ENCODE data around the gene ICAM5.
"Not testable (repeated sequence)": the region's sequence is repeated elsewhere in the genome, so short reads cannot be mapped to it uniquely, and the experiment has no call there.

The ICAM5 gene

GRCh38 chr19:10270180-10270615, 19.6 kb upstream of the ICAM5 start:
- no peak for DNase-seq (ENCODE audit: low read depth)

DNA sequence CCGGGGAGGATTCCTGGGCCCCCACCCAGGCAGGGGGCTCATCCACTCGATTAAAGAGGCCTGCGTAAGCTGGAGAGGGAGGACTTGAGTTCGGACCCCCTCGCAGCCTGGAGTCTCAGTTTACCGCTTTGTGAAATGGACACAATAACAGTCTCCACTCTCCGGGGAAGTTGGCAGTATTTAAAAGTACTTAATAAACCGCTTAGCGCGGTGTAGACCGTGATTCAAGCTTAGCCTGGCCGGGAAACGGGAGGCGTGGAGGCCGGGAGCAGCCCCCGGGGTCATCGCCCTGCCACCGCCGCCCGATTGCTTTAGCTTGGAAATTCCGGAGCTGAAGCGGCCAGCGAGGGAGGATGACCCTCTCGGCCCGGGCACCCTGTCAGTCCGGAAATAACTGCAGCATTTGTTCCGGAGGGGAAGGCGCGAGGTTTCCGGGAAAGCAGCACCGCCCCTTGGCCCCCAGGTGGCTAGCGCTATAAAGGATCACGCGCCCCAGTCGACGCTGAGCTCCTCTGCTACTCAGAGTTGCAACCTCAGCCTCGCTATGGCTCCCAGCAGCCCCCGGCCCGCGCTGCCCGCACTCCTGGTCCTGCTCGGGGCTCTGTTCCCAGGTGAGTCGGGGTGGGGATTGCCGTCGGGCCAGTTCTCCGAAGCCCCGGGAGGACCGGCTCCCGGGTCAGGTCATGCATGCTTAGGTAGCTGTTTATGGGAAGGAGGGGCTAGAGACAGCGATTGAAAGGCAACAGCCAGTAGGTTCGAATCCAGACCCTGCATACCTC, 18.9 kb upstream of the ICAM5 start, which contains the start of gene ICAM1:
Gene ICAM1 (plus strand): TSS at position 505 of the 779 bp plus-strand sequence. CDS start 40 bp downstream, at position 545.
- no peak for DNase-seq (ENCODE audit: low read depth)

DNA sequence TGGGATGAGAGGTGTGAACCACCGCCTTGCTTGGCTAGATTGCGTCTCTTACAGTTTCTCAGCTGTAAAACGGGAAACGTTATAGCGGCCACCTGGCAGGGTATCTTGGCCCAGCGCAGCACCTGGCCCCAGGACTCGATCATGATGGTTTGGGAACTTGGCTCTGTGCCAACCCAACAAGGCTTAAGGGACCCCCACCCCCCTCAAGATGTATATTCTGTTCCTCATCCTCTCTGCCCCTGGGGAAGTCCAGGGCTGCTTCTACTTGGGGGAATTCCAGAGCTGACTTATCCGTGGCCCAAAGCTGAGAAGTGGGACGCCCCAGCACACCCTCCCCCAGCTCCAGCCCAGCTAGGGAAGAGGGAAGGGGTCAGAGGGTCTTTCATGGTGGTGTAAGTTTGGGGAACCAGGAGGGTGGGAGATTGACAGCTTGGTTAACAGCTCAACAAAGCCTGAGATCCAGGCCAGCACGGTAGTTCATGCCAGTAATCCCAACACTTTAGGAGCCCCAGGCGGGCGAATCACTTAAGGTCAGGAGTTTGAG, 18.1 kb upstream of the ICAM5 start:
- DNase-seq (ENCODE audit: low read depth): no peak

DNA sequence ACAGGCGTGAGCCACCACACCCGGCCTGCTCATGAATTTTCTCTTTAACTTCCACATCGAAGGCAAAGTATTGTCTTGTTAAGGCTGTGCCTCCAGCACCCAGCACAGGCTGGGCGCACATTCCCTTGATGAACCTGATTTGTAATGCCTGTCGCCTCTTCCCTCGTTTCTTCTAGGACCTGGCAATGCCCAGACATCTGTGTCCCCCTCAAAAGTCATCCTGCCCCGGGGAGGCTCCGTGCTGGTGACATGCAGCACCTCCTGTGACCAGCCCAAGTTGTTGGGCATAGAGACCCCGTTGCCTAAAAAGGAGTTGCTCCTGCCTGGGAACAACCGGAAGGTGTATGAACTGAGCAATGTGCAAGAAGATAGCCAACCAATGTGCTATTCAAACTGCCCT, 15.2 kb upstream of the ICAM5 start:
- DNase-seq (ENCODE audit: low read depth): no peak

- no peak for DNase-seq (ENCODE audit: low read depth)
Measured at GRCh38 chr19:10277795-10278589, 11.8 kb upstream of the ICAM5 start.

- DNase-seq (ENCODE audit: low read depth): no peak
Measured at GRCh38 chr19:10278935-10279334, 10.8 kb upstream of the ICAM5 start.

DNA sequence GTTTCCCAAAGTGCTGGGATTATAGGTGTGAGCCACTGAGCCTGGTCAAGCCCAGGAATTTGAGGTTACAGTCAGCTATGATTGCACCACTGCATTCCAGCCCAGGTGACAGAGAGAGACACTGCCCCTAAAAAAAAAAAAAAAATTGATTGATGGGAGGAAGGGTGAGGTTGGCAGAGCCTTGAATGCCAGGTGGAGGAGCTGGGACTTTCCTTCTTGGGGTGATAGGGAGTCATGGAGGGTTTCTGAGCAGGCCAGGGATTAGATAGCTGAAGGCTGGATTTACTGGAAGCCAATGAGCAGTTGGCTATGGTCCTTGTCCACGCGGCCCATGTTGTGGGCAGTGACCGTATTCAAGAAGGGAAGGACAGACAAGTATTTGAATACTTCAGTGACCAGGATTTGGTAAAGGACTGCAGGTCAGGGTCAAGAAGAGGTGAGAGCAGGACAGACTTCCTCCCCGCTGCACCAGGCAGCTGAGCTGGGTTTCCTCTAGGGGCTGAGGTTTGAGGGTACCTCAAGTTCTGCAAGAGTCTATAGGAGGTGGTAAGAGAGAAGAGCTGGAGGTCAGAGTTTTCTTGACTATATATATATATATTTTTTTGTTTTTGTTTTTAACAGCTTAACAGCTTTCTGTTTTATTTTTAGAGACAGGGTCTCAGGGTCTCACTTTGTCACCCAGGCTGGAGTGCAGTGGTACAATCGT, 9.9 kb upstream of the ICAM5 start:
- no peak for DNase-seq (ENCODE audit: low read depth)

DNA sequence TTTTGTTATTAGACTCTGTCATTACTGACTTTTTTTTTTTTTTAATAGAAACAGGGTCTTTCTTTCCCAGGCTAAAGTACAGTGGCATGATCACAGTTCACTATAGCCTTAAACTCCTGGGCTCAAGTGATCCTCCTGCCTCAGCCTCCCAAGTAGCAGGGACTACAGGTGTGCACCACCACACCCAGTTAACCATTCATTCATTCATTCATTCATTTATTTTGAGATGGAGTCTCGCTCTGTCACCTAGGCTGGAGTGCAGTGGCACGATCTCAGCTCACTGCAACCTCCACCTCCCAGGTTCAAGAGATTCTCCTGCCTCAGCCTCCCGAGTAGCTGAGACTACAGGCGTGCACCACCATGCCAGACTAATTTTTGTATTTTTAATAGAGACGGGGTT, 7.7 kb upstream of the ICAM5 start:
- DNase-seq (ENCODE audit: low read depth): not testable (repeated sequence)

GRCh38 chr19:10283301-10284064, 6.3 kb upstream of the ICAM5 start:
- no peak for DNase-seq (ENCODE audit: low read depth)

GRCh38 chr19:10284065-10284959, 5.4 kb upstream of the ICAM5 start:
- no peak for DNase-seq (ENCODE audit: low read depth)

- no peak for DNase-seq (ENCODE audit: low read depth)
Measured at GRCh38 chr19:10284960-10285278, 4.8 kb upstream of the ICAM5 start.

DNA sequence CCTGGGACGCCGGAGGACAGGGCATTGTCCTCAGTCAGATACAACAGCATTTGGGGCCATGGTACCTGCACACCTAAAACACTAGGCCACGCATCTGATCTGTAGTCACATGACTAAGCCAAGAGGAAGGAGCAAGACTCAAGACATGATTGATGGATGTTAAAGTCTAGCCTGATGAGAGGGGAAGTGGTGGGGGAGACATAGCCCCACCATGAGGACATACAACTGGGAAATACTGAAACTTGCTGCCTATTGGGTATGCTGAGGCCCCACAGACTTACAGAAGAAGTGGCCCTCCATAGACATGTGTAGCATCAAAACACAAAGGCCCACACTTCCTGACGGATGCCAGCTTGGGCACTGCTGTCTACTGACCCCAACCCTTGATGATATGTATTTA, 4.4 kb upstream of the ICAM5 start:
- no peak for DNase-seq (ENCODE audit: low read depth)

- no peak for DNase-seq (ENCODE audit: low read depth)
Measured at GRCh38 chr19:10286803-10287737, 2.7 kb upstream of the ICAM5 start, which contains the start of gene ICAM4. TSS of gene ICAM4 (plus strand) at chr19:10286955. CDS start at chr19:10287013, 58 bp downstream.

GRCh38 chr19:10288662-10289166, 1.0 kb upstream of the ICAM5 start:
- DNase-seq (ENCODE audit: low read depth): no peak

DNA sequence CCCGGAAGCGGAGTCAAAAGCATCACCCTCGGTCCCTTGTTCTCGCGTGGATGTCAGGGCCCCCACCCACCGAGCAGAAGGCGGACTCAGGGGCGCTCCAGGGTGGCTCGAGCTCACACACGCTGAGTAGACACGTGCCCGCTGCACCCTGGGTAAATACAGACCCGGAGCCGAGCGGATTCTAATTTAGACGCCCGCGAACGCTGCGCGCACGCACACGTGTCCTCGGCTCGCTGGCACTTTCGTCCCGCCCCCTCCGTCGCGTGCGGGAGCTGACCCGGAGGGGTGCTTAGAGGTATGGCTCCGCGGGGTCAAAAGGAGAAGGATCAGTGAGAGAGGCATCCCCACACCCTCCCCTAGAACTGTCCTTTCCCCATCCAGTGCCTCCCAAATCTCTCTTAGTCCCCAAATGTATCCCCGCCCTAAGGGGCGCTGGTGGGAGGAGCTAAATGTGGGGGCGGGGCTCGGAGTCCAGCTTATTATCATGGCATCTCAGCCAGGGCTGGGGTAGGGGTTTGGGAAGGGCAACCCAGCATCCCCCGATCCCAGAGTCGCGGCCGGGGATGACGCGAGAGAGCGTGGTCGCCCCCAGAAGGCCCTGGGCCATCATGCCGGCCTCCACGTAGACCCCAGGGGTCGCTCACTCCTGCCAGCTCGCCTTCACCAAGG, 451 bp upstream of the ICAM5 start:
- DNase-seq (ENCODE audit: low read depth): no peak

DNA sequence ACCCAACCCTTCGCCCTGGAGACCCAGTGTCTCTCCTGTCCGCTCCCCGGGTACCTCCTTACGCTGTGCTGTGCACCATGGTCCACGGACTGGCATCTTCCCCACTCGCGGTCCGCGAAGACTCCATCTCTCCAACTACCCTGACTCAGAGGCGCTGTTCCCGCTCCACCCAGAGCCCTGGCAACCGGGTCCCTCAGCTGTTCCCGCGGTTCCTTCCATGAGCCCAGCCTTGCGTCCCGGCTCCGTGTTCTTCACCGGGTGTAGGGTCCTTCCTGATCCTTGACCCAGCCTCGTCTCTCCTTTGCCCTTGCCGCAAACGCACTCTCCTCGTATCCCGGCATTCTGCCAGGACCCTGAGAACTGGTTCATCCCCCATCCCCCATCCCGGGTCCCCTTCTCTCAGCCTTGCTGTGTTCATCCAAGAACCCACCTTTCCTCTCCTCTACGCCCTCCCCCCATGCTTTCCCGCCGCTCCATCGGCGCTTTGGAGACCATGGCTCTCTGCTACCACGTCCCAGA, 664 bp downstream of the ICAM5 start:
- no peak for DNase-seq (ENCODE audit: low read depth)

DNA sequence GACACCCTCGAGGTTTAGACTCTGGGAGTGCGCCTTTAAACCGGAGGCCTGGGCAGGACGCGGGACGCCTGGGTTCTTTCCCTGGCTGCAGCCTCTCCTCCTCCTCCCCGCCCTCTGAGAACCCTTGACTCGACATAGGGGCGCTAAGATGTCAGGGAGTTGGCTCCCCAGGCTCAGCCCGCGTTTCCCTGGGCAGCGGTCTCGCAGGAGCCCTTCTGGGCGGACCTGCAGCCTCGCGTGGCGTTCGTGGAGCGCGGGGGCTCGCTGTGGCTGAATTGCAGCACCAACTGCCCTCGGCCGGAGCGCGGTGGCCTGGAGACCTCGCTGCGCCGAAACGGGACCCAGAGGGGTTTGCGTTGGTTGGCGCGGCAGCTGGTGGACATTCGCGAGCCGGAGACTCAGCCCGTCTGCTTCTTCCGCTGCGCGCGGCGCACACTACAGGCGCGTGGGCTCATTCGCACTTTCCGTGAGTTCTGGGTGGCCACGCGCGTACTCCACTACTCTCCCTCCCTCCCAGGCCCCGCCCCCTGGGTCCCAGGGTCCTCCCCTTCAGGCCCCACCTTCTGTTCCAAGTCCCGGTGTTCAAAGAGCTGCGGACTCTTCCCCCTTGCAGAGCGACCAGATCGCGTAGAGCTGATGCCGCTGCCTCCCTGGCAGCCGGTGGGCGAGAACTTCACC, 1.3 kb downstream of the ICAM5 start:
- no peak for DNase-seq (ENCODE audit: low read depth)

All from GM04504 (cell line).